Nephron progenitor cell (in vitro differentiated cells): ENCODE results near the gene SEPTIN8.
A peak's percentile ranks its signal among the peaks of the same experiment; 100 is the strongest.

Source experiments
- DNase-seq: peaks from one replicate; pipeline ENCODE4 v3.0.0; 2021
- H3K27ac Mint-ChIP-seq: 2 replicates; pipeline ENCODE4 v1.8.0; 2021; ENCODE audit warnings: mild to moderate bottlenecking, moderate library complexity, mixed read lengths
- H3K27me3 Mint-ChIP-seq: 2 replicates; pipeline ENCODE4 v1.8.0; 2021; ENCODE audit warnings: mild to moderate bottlenecking, low read depth, mixed read lengths; ENCODE audit not compliant: poor library complexity
- H3K36me3 Mint-ChIP-seq: 2 replicates; pipeline ENCODE4 v1.8.0; 2021; ENCODE audit warnings: low read depth, mixed read lengths
- H3K4me1 Mint-ChIP-seq: 2 replicates; pipeline ENCODE4 v1.8.0; 2021; ENCODE audit warnings: mixed read lengths
- H3K4me3 Mint-ChIP-seq: 2 replicates; pipeline ENCODE4 v1.8.0; 2021; ENCODE audit warnings: mild to moderate bottlenecking, moderate library complexity, mixed read lengths
- H3K9me3 Mint-ChIP-seq: 2 replicates; pipeline ENCODE4 v1.8.0; 2021; ENCODE audit warnings: mild to moderate bottlenecking, moderate library complexity, mixed read lengths
- CTCF ChIP-seq: fragments of 200-600 bp; sonication (generic); IDR thresholded peaks from 2 replicates; pipeline ENCODE4 v1.5.0; 2021; ENCODE audit warnings: antibody characterized with exemption

The SEPTIN8 gene

DNA sequence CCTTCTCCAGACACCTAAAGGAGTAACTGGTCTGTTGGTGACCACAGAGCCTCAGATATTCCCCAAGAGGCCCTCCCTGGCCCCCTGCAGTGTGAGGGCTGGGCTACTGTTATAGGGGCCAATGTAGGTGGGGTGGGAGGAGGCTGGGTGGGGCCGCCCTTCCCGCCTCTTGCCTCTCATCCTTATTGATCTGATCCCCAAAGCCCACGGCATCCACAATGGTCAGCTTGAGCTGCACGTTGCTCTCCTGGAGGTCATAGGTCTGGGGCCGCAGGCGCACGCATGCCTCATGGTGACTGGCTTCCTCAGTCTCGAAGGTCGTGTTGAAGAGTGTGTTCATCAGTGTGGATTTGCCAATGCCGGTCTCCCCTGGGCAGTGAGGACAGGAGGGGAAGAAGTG is 13.0 kb downstream of the SEPTIN8 start:
- DNase-seq: no peak
- Mint-ChIP-seq H3K4me1 (no peaks in the 10 kb centered on the region), H3K9me3 (no peaks in the 10 kb centered on the region), H3K27ac (no peak overlapping the region), H3K4me3 (no peak overlapping the region), H3K27me3 (peaks cover 4% of the 10 kb centered on the region), H3K36me3 (peaks cover 14% of the 10 kb centered on the region)
- no peak for TF ChIP-seq CTCF

DNA sequence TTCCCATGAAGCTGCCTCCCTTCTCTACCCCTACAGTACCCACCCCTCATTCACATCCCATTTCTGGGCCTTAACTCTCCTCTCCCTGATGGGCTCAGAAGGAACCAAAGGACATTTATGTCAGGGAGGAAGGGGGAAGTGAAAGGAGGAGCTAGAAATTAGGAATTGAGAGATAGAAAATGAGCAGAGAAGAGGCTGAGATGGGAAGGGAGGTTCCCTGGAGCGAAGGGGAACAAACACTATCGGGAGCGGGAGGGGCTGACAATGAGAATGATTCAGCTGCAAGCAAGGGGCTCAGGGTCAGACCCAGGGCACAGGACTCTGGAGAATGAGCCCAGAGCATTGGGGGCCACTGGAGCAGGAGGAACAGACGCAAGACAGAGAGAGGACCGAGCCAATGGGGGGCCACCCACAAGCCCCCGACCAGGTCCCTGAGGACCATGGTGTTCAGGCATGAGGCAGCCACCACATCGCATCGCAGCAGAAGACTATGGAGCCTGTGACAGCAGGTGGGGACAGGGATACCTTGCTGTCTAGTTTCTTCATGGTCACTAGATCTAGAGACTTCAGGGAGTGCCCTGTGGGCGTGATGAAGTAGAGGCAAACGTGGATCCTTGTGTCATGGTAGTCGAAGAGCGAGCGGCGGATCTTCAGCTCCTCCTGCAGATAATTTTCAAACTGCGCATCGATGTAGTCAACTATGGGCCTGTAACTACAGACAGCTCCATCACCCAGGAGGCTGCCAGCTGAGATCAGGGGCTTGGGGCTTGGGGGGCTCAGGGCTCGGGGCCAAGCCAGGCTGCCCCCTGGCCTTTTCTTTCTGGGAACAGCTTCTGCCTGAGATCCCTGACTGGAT is 13.6 kb downstream of the SEPTIN8 start:
- DNase-seq: no peak
- no peak for TF ChIP-seq CTCF
- Mint-ChIP-seq H3K27ac (no peak overlapping the region), H3K4me1 (no peaks in the 10 kb centered on the region), H3K36me3 (peaks cover 21% of the 10 kb centered on the region), H3K27me3 (peaks cover 4% of the 10 kb centered on the region), H3K9me3 (no peaks in the 10 kb centered on the region), H3K4me3 (no peak overlapping the region)

DNA sequence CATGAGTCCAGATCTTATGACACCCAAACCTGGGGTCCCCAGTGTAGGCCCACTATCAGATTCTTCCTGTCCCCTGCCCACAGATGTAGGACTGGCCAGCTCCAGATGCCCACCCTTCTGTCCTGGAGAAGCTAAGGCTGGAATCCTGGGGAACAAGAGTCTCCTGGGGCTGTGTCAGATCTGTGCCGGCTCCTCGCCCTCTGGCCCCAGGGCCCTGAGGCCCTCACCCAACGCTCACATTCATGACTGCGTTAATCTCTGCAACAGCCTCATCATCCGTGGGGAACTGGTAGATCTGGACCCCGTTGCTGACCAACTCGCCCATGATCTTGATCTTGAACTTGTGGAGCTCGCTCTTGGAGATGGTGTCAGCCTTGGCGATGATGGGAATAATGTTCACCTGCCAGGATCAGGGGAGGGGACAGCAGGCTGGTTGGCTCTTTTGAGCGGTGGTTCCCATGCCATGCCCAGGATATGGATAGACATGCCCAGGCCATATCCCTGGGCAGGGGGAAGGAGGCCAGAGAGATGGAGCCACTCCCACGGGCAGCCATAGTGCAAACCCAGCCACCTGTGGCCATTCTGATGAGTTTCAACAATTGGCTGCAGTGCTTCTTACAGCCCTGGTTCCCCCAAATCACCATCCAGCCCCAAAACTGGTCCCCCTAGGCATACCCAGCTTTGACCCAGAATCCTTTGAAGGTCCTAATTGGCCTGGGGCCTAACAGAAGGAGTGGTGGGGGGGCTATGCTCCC is 14.6 kb downstream of the SEPTIN8 start:
- Mint-ChIP-seq H3K9me3 (no peaks in the 10 kb centered on the region), H3K4me1 (no peaks in the 10 kb centered on the region), H3K36me3 (peaks cover 21% of the 10 kb centered on the region), H3K27ac (no peak overlapping the region), H3K4me3 (no peak overlapping the region), H3K27me3 (no peaks in the 10 kb centered on the region)
- no peak for DNase-seq
- TF ChIP-seq CTCF: no peak

DNA sequence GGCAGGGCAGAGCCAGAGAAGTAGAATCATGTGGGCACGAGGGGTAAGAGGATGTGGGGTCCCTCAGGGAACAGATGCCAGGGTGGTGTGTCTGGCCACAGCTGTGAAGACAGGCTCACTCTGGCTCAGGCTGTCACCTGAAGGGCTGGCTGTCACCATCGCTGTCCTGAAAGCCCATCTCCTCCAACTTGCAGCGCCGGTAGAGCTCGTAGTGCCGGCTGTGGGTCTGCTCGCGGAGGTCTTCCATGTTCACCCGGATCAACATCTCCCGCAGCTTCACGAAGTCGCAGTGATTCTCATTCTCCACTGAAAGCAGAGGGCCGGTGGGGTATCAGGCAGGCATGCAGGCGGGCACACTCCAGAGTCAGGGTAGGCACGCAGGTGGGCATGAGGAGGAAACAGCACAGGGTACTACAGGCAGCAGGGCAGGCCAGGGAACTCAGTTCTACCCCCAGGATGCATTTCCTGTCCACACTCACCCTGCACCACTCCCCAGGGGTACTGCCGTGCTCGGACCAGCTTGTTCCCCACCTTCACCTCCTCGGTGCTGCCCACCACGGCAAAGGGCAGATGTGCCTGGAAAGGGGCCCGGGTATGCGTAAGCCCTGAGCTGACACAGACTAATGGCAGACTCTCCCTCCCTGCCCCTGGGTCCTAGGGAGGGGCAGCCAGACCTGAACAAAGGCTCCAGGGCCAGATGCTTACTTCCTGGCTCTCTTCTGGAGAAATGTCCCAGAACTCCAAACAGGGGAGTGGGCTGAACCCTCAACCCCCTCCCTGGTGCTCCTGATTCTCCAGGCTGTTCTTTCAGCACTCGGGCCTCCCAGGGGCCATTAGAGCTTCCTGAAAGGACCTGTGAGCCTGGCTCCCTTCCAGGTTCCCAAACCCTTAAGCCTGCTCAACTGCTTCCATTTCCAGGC is 15.5 kb downstream of the SEPTIN8 start:
- Mint-ChIP-seq H3K27me3 (no peaks in the 10 kb centered on the region), H3K27ac (no peak overlapping the region), H3K4me3 (no peak overlapping the region), H3K4me1 (no peaks in the 10 kb centered on the region), H3K36me3 (peaks cover 21% of the 10 kb centered on the region), H3K9me3 (no peaks in the 10 kb centered on the region)
- no peak for DNase-seq
- TF ChIP-seq CTCF: no peak

DNA sequence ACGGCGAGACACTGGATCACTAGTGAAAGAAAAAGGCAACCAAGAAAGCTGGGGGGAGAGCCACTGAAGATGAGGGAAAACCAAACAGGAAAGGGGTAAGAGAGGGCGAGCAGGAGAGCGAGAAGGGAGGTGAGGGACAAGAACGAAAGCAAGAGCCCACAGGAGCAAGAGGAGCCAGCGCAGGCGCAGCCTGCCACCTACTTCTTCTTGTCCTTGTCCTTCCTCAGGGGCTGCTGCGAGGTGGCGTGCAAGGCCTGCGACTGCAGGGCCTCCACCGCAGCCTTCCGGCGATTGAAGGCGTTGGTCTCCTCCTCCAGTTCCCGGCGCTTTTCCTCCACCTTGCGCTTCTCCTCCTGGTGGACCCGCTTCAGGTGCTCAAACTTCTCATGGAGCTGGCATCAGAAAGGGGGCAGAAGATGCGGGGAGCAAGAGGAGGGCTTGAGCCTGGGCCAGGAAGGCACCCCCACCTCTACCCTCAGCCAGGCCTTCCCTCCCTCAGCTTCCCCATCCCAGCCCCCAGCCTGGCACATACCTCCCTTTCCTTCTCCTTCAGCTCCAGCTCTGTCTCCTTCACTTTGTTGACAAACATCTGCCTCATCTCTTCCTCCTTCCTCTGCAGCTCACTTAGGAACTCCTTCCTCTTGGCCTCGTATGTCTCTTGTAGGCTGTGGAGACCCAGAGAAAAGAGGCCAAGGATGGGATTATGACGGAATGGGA is 16.3 kb downstream of the SEPTIN8 start:
- TF ChIP-seq CTCF: no peak
- H3K4me1 Mint-ChIP-seq: no peaks in the 10 kb centered on the region
- no peaks in the 10 kb centered on the region for H3K9me3 Mint-ChIP-seq
- no peaks in the 10 kb centered on the region for H3K27me3 Mint-ChIP-seq
- peak overlapping the region; percentile 7 for H3K27ac Mint-ChIP-seq
- H3K4me3 Mint-ChIP-seq: no peak overlapping the region
- no peak for DNase-seq
- peaks cover 21% of the 10 kb centered on the region for H3K36me3 Mint-ChIP-seq
